GM18861 (cell line): Measurements from ENCODE around the gene TNF.

Experiments
- ATAC-seq: cut with Tn5 transposase; IDR thresholded peaks from one replicate; pipeline ENCODE4 v1.9.1; 2021; ENCODE audit not compliant: unreplicated experiment

The TNF gene

GRCh38 chr6:31626952-31627351 lies 51.6 kb downstream of the TNF start:
- no peak for ATAC-seq

DNA sequence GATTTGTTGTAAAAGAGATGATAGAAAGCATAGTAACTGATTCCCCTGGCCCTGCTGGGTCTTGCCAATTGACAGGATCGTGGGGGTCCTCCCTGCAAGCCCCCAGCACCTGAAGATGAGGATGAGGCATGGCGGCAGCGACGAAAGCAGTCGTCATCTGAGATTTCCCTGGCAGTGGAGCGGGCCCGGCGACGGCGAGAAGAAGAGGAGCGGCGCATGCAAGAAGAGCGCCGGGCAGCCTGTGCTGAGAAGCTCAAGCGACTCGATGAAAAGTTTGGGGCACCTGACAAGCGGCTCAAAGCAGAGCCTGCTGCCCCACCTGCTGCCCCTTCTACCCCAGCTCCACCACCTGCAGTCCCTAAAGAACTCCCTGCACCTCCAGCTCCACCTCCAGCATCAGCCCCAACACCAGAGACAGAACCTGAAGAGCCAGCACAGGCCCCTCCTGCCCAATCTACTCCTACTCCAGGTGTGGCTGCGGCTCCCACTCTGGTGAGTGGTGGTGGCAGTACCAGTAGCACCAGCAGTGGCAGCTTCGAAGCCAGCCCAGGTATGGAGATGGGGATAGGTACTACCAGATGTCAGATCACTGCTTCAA lies 52.4 kb downstream of the TNF start:
- no peak for ATAC-seq
